ENCODE measurements around the gene DENND2A.
"Not testable (repeated sequence)": the region's sequence is repeated elsewhere in the genome, so short reads cannot be mapped to it uniquely, and the experiment has no call there.

DENND2A gene

GRCh38 chr7:140586516-140586915 is 54.1 kb downstream of the DENND2A start:
- ATAC-seq: no peak

GRCh38 chr7:140585333-140585732 is 55.3 kb downstream of the DENND2A start:
- no peak for ATAC-seq

DNA sequence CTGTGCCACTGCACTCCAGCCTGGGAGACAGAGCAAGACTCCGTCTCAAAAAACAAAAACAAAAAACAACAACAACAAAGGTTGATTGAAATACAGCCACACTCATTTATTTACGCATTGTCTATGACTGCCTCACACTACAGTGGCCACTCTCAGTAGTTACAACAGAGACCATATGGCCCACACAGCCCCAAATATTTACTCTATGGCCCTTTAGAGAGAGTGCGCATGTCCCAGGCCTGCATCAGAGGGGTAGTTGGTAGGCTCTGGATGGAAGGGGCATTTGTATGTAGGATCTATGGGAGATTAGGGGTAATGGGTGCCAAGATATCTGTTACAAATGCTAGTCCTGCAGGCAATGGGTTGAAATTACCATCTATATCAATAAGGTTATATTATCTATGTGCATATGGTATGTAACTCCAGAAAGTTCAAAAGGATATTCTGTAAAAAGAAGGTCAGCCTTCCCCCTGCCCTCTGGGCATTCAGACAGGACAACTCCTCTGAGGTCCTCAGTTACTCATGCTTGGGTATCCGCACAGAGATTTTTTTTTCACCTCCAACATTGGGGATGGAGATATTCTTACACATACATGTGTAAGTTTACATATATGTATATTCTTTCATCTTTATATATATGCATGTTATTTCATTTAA is 56.3 kb downstream of the DENND2A start:
- no peak for ATAC-seq

DNA sequence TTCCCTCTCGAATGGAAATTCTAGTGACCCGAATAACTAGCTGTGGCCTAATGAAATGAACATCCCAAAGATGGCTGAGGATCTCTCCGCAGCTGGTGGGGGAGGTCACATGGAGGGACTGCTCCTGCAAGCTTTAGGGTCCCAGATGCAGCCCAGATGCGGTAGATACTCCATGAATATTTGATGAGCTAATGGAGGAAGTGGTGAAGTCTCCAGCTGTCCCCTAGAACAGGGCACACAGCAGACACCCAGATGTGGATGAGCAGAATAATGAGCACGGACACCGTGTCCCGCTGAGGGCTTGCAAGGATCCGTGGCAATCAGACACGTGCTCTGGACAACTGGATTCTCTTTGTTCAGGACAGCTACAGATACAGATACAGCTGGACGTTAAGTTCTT is 59.2 kb downstream of the DENND2A start:
- ATAC-seq: no peak

DNA sequence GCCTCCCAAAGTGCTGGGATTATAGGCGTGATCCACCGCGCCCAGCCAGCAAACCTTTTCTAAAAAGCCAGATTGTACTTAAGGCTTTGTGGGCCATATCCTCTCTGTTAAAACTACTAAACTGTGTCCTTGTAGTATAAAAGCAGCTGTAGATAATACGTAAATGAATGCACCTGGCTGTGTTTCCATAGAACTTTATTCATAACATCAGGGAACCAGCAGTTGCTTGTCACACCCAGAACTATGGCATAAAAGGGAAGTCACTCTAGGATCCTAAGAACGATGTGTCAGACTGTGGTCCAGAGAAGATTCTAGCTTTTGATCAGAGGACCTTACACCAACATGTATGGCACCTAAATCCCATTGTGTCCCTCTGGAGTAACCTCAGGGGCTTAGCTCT is 63.0 kb downstream of the DENND2A start:
- ATAC-seq: no peak

DNA sequence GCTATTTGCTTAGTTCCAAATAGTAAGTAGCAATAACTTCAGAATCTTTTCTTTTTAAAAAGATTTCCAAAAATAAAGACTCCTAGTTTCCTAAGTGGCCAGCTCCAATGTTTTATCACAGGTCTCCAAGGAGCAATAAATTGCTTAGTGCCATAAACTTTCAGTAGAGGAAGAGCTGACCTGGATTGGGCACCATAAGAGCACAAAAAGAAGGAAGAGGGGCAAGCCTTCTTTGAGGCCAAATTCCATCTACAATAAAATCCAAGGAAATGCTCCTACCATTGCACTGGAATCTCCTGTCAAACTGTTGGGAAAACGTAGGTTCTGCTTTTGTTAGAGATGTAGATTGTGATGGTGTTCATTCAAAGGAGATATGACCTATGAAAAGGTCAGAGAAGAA is 64.0 kb downstream of the DENND2A start:
- ATAC-seq: no peak

DNA sequence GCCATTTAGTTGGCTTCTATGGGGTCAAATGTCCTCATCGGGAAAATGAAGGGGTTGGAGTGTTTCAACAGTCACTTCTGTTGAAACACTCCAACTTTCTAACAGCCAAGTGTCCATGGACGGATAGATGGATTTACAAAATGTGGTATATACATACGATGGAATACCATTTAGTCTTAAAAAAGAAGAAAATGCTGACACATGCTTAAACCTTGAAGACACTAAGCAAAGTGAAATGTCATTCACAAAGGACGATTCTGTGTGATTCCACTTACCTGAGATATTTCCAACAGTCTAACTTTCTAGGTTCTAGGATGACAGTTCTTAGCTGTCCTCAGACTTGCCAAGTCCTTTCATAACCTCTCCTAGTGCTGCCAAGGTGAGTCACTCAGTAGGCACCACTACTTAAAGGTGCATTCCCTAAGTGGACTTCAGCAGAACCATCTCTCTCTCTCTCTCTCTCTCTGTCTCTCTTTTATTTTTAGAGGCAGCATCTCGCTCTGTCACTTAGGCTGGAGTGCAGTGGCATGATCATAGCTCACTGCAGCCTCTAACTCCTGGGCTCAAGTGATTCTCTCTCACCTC is 69.0 kb downstream of the DENND2A start:
- no peak for ATAC-seq

DNA sequence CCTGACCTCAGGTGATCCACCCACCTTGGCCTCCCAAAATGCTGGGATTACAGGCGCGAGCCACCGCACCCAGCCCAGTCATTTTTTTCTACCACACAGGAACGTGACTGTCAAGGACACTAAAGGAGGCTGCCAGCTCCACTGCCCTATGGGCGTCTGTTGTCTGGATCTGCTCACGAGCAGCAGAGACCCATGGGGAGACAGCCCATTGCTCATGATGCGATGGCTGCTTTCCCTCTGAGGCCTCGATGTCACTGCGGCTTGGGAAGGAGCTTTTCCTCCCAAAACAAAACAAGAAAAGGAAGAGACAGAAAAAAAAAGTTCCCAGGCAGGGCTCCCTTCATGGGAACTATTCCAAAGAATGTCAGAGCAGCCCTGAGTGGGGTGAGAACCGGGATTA is 70.5 kb downstream of the DENND2A start:
- ATAC-seq: no peak

DNA sequence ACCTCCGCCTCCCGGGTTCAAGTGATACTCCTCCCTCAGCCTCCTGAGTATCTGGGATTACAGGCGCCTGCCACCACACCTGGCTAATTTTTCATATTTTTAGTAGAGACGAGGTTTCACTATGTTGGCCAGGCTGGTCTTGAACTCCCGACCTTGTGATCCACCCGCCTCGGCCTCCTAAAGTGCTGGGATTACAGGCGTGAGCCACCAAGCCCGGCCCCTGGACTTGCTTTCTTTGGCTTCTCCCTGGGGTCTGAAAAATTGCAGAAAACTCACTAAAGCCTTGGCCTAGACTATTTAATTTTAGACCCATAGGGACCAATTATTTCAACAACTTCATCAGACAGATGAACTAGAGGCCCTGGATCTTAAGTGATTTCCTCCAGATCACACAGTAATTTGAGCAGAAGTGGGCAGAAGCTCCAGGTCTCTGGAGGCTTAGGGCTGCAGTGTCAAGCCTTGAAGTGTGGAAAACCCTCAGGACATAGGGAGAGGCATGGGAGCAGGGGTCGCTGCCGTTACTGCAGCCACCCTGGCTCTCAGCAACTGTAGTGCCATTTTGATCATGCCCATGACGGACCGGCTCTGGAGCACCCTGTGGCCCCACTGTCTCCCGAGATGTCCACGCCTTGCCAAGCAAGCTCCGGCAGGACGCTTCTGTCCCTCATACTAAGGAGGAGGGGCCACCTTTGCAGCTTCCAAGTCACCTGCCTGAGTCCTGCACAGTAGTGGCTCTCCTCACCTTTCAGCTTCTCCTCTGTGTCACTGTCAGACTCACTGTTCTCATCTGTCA is 72.4 kb downstream of the DENND2A start:
- ATAC-seq: no peak

DNA sequence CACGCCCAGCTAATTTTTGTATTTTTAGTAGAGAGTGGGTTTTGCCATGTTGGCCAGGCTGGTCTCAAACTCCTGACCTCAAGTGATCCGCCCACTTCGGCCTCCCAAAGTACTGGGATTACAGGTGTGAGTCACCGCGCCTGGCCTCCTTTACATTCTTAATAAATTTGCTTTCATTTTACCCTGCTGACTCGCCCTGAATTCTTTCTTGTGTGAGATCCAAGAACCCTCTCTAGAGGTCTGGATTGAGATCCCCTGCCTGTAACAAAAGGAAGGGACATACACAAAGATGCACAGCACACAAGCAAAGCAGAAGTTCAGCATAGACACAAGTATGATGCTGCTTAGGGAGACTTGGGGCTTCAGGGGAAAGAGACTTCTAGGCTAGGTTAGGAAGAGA is 74.4 kb downstream of the DENND2A start:
- not testable (repeated sequence) for ATAC-seq

DNA sequence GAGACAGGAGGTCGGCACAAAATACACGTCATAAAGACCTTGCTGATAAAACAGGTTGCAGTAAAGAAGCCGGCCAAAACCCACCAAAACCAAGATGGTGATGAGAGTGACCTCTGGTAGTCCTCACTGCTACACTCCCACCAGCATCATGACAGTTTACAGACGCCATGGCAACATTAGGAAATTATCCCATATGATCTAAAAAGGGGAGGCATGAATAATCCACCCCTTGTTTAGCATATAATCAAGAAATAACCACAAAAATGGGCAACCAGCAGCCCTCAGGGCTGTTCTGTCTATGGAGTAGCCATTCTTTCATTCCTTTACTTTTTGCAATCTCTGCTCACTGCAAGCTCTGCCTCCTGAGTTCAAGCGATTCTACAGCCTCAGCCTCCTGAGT is 74.9 kb downstream of the DENND2A start:
- ATAC-seq: not testable (repeated sequence)

DNA sequence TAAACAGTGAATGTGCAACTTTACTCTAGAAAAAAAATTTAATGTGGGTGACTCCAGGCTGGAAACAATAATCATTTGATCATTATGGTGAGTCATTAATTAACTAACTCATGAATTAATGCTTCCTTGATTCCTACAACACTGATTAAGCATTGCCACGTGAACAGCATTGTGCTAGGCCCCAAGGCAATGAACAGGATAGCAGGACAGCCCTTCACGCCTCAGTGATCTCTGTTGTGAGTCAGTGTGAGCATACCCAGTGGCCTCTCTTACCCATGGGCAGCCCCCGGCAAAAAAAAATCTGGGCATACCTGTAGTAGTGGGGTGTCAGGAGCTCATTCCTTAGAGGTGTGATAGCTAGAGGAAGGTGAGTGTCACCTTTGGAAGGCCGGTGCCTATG is 76.0 kb downstream of the DENND2A start:
- ATAC-seq: no peak

DNA sequence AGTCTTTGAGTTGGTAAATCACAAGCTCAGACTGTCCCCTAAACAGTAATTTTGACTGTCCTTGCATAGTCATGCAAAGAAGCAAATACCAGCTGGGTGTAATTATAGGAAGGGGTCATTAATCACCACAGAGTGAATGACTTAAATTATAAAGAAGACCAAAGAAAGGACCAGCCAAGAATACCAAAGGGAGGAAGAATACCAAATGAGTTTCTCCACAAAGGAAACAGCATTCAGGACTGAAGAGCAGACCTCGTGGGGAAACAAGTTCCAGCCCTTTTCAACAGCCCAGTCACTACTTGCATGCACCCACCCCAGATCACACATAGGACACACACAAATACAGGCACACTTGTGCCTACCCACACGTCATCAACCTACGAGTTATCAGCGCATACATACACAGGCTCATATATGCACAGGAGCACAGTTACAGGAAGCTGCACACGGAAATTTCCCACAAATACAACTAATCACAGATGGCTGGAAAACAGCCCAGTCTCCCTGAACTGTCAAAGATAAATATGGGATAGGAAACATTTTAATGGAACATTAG is 77.6 kb downstream of the DENND2A start:
- ATAC-seq: no peak

DNA sequence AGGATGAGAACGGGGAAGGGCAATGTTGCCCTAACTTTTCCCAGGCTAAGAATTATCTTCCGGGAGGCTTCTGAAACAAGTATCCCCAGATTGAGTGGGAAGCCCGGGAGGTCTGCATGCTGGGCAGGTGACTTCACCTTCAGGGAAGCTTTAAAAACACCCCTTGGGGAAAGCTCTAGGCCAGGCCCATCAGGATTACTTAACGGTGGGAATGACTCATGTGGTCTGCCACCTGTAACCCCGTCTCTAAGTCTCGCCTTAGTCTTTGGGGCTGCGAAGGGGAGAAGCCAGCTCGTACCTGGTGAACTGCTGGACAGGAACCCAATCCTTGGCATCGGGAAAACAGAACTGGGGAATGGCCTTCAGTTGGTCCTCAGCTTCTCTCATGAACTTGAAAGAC is 81.2 kb downstream of the DENND2A start:
- ATAC-seq: no peak

GRCh38 chr7:140557809-140558518 is 82.6 kb downstream of the DENND2A start:
- ATAC-seq: no peak

DNA sequence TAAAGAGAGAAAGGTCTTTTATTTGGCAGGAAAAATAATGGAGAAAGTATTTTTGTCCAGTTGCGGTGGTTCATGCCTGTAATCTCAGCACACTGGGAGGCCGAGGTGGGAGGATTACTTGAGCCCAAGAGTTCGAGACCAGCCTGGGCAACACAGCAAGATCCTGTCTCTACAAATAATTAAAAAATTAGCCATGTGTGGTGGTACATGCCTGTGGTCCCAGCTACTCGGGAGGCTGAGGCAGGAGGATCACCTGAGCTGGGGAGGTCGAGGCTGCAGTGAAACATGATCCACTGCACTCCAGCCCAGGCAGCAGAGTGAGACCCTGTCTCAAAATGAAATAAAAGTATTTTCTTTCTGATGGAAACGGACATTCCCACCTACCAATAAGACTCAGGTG is 83.5 kb downstream of the DENND2A start:
- no peak for ATAC-seq

GRCh38 chr7:140553236-140553635 is 87.4 kb downstream of the DENND2A start:
- ATAC-seq: not testable (repeated sequence)

GRCh38 chr7:140552240-140552679 is 88.4 kb downstream of the DENND2A start:
- no peak for ATAC-seq

DNA sequence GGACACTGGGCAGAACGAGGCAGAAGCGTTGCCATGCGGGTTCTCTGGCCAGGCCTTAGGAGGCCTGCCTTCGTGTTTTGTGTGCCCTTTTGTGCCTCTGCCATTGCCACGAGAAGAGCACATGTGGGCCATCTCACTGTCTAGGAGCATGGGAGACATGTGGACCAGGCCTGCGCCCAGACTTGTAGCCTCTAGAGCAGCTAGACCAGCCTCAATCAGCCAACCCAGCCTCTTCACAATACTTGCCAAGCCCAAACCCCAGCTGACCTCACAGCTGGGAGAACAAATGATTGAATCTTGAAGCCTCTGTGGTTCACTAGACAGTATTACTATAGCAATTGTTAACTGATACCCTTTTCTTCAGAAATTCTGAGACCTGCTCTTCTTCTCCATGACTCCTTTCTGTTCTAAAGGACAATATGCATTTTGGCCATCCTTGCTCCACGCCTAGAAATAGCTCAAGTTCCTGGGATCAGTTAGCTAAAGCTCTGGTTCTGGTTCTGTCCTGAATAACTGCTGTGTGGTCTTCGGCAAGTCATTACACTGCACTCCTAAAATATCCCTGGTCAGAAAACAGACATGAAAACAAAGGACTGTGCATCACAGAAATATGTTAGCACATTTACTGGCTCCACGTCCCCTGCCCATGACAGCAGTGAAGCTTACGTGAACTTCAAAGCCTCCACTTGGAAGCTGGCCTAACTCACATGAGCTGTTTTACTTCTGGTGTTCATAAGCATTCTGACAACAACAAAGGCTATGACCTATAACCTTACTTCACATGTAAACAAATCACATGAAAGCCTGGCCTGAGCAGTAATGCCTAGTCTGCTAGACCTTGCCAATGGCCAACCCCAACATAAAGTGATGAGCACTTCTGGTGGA is 89.0 kb downstream of the DENND2A start:
- ATAC-seq: no peak

DNA sequence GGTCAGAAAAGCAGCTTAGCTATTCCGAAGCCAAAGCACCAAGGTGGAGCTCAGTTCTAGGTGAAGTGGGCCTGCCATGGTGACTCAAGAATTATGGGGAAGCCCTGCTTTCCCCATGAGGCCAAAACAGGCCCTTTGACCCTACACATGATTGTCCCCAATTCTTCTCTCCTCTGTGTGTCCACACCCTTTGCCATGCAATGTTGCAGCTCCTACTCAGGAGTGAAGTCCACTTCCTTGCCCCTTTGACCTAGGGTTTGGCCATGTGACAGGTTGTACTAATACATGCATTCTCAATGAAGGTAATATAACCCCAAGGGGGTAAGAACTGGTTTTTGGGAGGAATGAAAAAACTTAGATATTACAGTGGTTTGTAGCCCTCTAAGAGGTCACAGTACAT is 93.7 kb downstream of the DENND2A start:
- ATAC-seq: no peak

DNA sequence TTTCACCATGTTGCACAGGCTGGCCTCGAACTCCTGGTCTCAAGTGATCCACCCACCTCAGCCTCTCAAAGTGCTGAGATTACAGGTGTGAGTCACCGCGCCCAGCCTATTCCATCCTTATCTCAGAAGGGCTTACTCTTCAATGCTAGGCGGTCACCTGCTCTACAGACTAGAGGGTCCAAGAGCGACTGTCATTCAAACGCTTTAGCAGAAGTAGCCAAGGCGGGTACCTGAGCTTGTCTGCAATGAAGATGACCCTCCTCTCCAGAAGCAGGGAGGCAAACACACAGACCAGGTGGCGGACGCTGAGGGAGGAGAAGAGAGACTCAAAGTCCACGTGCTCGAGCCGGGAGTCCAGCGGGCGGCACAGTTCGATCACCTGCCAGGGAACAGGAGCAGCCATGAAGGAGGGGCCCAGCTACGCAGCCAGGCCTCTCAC is 96.2 kb downstream of the DENND2A start:
- ATAC-seq: no peak

GRCh38 chr7:140542228-140542603 is 98.4 kb downstream of the DENND2A start:
- ATAC-seq: no peak

Measured in activated CD4-positive, CD25-positive, alpha-beta regulatory T cell treated with anti-CD3 and anti-CD28 coated beads, Interleukin-2, amount 50 U/mL, for 24 hours (primary cell).